Esophagus muscularis mucosa (tissue), 4 donors: ENCODE measurements around the gene NUDT14. TPM values are rescaled to one million over a fixed set of nuclear protein-coding genes. Genes with fewer than 3 reads are reported as not detected.

Experiments
- DNase-seq: peaks from one replicate; pipeline ENCODE4 v3.0.0-alpha.2; 2017; ENCODE audit errors: extremely low spot score
- H3K27ac ChIP-seq, 4 donors: fragments of 200-600 bp; sonication (generic); replicated peaks in 1 of 4; 1 replicate in 3 of 4; 2 replicates in 1 of 4; pipeline ENCODE4 v1.5.1; 2016 to 2019; ENCODE audit warnings: mild to moderate bottlenecking in 1 of 4
- H3K27me3 ChIP-seq, 4 donors: fragments of 200-600 bp; sonication (generic); one replicate each; pipeline versions ENCODE4 v1.5.1 to v1.6.0; 2016 to 2019
- H3K36me3 ChIP-seq, 4 donors: fragments of 200-600 bp; sonication (generic); one replicate each; pipeline ENCODE4 v1.5.1; 2016 to 2019
- H3K4me1 ChIP-seq, 4 donors: fragments of 200-600 bp; sonication (generic); one replicate each; pipeline ENCODE4 v1.5.1; 2016 to 2019
- H3K4me3 ChIP-seq, 4 donors: fragments of 200-600 bp; sonication (generic); 1 replicate in 2 of 4; 2 replicates in 2 of 4; pipeline ENCODE4 v1.5.1; 2016 to 2019; ENCODE audit warnings: mild to moderate bottlenecking in 4 of 4, moderate library complexity in 1 of 4
- H3K9me3 ChIP-seq, 4 donors: fragments of 200-600 bp; sonication (generic); 1 replicate in 3 of 4; 2 replicates in 1 of 4; pipeline ENCODE4 v1.5.1; 2016 to 2019
- EP300 ChIP-seq: sonication (generic); formaldehyde crosslinking; IDR thresholded peaks from one replicate; pipeline ENCODE4 v1.6.1; 2017; ENCODE audit warnings: antibody characterized with exemption
- POLR2A ChIP-seq: fragments of 450-650 bp; IDR thresholded peaks from one replicate; pipeline ENCODE4 v1.6.1; 2017; ENCODE audit warnings: antibody characterized with exemption, moderate library complexity, mild to moderate bottlenecking, low read depth
- POLR2AphosphoS5 ChIP-seq, 2 donors: sonication (generic); formaldehyde crosslinking; IDR thresholded peaks; one replicate each; pipeline ENCODE4 v1.6.1; 2017; ENCODE audit warnings: antibody characterized with exemption in 2 of 2
- WGBS: methylation state at CpG from one replicate; pipeline ENCODE4 v1.1.5; 2018; 5-methylcytosine and 5-hydroxymethylcytosine counted together
- intact Hi-C: fragments of 100-400 bp; cut with DNase I; formaldehyde crosslinking; loops from one replicate; pipeline ENCODE4 v1.15.1; 2023
- total RNA-seq, 4 donors: library from RNA; depleted of rRNA; stranded (reverse); fragments of >200 nt; gene quantifications; one replicate each; pipeline versions ENCODE4 v1.1.0 to v1.2.1, GENCODE V29; 2016
- TF ChIP-seq, protein P1 (sequence below), 3 experiments: fragments of 200-600 bp in 2 of 3; fragments of 450-650 bp in 1 of 3; sonication (generic) in 2 of 3; IDR thresholded peaks; one replicate each; pipeline ENCODE4 v1.5.1; 2017 to 2019; ENCODE audit warnings: antibody characterized with exemption in 3 of 3, mild to moderate bottlenecking in 2 of 3, moderate library complexity in 1 of 3

Gene NUDT14
- total RNA-seq, 4 donors from 2014 or later, result 2.1 to 6.2 (median 5.8) TPM

DNA sequence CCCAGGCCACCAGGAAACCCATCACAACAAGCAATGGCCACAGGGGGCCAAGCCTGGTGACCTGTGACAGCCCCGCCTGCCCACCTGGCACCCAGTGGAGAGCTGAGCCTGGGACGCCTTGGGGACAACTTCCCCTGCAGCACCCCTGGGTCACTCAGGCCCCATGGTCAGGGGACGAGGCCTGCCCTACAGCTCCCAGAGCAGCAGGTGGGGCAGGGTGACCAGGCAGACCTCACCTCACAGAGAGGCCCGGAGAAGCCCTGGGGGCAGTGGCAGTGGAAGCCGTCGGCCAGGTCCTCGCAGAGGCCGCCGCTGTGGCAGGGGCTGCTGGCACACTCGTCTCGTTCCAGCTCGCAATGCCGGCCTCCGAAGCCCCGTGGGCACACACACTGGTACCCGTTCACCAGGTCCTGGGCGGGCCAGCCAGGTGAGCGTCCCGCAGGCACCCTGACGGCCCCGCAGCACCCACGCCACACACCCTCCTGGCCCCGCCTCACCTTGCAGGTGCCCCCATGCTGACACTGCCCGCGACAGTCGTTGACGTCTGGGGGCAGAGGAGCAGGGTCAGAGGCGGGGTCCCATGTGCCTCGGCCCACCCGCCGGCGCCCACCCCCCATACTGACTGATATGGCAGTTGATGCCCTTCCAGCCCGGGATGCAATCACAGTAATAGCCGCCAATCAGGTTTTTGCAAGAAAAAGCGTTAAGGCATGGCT, 30.6 kb downstream of the NUDT14 start:
- Histone ChIP-seq H3K4me3 (no peak overlapping the region), H3K36me3 (peaks cover 0 to 69% (median 20%) of the 10 kb centered on the region in 4 donors), H3K9me3 (no peaks in the 10 kb centered on the region), H3K4me1 (peaks cover 6 to 32% (median 9%) of the 10 kb centered on the region in 4 donors), H3K27ac (no peak overlapping the region), H3K27me3 (no peaks in the 10 kb centered on the region)
- 92% methylated on average over 17 of the region's 35 CpGs for WGBS
- DNase-seq, result no peak
- intact Hi-C loops, result no loop called here
- TF ChIP-seq EP300 (no peak), POLR2A (no peak), POLR2AphosphoS5 (IDR thresholded peaks at IDR 0.05) (no peak)
- TF ChIP-seq, protein P1, sequence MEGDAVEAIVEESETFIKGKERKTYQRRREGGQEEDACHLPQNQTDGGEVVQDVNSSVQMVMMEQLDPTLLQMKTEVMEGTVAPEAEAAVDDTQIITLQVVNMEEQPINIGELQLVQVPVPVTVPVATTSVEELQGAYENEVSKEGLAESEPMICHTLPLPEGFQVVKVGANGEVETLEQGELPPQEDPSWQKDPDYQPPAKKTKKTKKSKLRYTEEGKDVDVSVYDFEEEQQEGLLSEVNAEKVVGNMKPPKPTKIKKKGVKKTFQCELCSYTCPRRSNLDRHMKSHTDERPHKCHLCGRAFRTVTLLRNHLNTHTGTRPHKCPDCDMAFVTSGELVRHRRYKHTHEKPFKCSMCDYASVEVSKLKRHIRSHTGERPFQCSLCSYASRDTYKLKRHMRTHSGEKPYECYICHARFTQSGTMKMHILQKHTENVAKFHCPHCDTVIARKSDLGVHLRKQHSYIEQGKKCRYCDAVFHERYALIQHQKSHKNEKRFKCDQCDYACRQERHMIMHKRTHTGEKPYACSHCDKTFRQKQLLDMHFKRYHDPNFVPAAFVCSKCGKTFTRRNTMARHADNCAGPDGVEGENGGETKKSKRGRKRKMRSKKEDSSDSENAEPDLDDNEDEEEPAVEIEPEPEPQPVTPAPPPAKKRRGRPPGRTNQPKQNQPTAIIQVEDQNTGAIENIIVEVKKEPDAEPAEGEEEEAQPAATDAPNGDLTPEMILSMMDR (IDR thresholded peaks at IDR 0.05), result no peak

GRCh38 chr14:105150026-105150367, 31.1 kb downstream of the NUDT14 start:
- H3K27me3 ChIP-seq, result no peaks in the 10 kb centered on the region
- no peaks in the 10 kb centered on the region for H3K9me3 ChIP-seq
- no peak overlapping the region for H3K27ac ChIP-seq
- peaks cover 6 to 28% (median 9%) of the 10 kb centered on the region in 4 donors for H3K4me1 ChIP-seq
- no peak for DNase-seq
- WGBS, result 85% methylated on average over 4 of the region's 4 CpGs
- intact Hi-C loops, result no loop called here
- TF ChIP-seq, protein P1 (IDR thresholded peaks at IDR 0.05), result no peak
- TF ChIP-seq EP300 (no peak), POLR2A (no peak), POLR2AphosphoS5 (IDR thresholded peaks at IDR 0.05) (no peak)
- H3K4me3 ChIP-seq, result no peak overlapping the region
- H3K36me3 ChIP-seq, result peaks cover 0 to 69% (median 20%) of the 10 kb centered on the region in 4 donors

- Histone ChIP-seq H3K27ac (no peak overlapping the region), H3K4me3 (no peak overlapping the region), H3K4me1 (peaks cover 2 to 22% (median 9%) of the 10 kb centered on the region in 4 donors), H3K9me3 (no peaks in the 10 kb centered on the region), H3K36me3 (peaks cover 0 to 75% (median 20%) of the 10 kb centered on the region in 4 donors), H3K27me3 (no peaks in the 10 kb centered on the region)
- intact Hi-C loops, result no loop called here
- WGBS, result 100% methylated on average over 3 of the region's 18 CpGs
- DNase-seq, result no peak
- TF ChIP-seq, protein P1 (IDR thresholded peaks at IDR 0.05), result no peak
- TF ChIP-seq POLR2AphosphoS5 (IDR thresholded peaks at IDR 0.05) (no peak), POLR2A (no peak), EP300 (no peak)
Observed at GRCh38 chr14:105149146-105149781, 31.8 kb downstream of the NUDT14 start.

DNA sequence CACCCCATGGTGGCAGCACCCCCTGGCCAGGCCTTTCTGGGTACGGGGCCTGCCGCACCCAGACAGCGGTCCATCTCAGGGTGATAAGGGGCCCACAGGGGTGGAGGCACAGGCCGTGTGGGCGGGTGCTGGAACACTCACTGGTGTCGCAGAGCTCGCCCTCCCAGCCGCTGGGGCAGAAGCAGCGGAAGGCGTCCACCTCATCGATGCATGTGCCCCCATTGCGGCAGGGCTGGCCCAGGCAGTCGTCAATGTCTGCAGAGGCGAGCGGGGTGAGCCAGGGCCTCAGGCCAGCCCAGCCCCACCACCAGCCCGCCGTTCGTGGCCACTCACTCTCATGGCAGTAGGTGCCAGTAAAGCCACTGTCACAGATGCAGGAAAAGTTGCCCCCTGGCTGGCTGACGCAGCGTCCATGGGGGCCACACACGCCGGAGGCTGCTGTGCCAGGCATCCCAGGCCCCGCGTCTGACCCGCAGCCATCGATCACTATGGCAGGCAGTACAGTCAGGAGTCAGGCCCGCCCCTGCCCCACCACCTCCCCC, 32.4 kb downstream of the NUDT14 start:
- no peaks in the 10 kb centered on the region for H3K9me3 ChIP-seq
- DNase-seq, result no peak
- no peaks in the 10 kb centered on the region for H3K27me3 ChIP-seq
- no peak overlapping the region for H3K4me3 ChIP-seq
- TF ChIP-seq POLR2A (no peak), EP300 (no peak), POLR2AphosphoS5 (IDR thresholded peaks at IDR 0.05) (no peak)
- TF ChIP-seq, protein P1 (IDR thresholded peaks at IDR 0.05), result no peak
- peaks cover 0 to 81% (median 20%) of the 10 kb centered on the region in 4 donors for H3K36me3 ChIP-seq
- intact Hi-C loops, result no loop called here
- no peak overlapping the region for H3K27ac ChIP-seq
- WGBS, result 90% methylated on average over 6 of the region's 27 CpGs
- H3K4me1 ChIP-seq, result peaks cover 0 to 17% (median 8%) of the 10 kb centered on the region in 4 donors
